GM12891 (cell line): ENCODE measurements around the gene RNF157.

Experiments
- DNase-seq: peaks from one replicate; pipeline ENCODE4 v3.0.0; 2011; ENCODE audit warnings: low spot score; ENCODE audit not compliant: insufficient read length
- FAIRE-seq: peaks from 2 replicates; lab custom pipeline; 2011; peaks lifted over from hg19 to GRCh38; lab: Jason Lieb, UNC
- POLR2A ChIP-seq: IDR thresholded peaks from 2 replicates; pipeline ENCODE4 v1.6.1; 2011; ENCODE audit warnings: low read depth, low read length, control low read depth
- POU2F2 ChIP-seq: IDR thresholded peaks from 2 replicates; pipeline ENCODE4 v1.6.1; 2011; ENCODE audit warnings: low read depth, mild to moderate bottlenecking, control low read depth, low read length, moderate library complexity
- TAF1 ChIP-seq: IDR thresholded peaks from 2 replicates; pipeline ENCODE4 v1.6.1; 2011; ENCODE audit warnings: low read depth, low read length, control low read depth

Gene RNF157

DNA sequence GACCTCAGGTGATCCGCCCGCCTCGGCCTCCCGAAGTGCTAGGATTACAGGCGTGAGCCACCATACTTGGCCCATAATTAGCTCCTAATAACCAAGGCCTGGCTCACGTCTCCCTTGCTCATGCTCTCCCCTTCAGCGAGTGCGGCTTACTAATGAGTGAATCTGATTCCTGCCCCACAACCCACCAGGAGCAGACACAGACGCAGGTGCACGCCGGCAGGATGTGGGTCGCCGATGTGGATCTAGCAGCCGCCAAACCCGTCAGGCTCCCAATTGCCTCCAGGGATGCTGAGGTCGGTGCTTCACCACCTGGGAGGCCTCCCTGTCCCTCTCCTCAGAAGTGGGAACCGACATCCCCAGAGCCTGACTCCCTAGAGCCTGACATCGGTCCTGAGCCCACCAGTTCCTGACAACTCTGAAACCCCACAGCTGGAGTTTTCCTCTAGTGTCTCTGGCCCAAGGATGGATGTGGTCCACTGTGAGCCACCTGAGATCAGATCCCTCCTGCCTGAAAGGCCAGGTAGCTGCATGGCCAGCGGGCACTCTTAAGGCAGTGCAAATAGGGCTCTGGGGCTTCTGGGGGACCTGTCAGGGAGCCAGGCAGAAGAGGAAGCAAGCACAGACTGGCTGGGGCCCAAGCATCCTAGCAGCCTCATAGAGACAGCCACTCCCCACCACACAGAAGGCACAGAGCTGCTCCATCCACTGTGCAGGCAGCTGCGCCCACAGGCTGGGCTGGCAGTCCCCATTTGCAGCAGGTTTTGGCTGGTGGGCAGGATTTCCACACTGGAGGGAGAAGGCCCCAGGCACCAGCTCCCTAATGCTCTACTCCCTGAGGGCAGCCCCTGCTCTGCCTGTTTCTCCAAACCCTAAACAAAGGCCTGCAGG is 147.5 kb downstream of the RNF157 start:
- DNase-seq (no peak), FAIRE-seq (no peak)
- TF ChIP-seq POLR2A (no peak), POU2F2 (no peak), TAF1 (no peak)
